B cell (primary cell): ENCODE data around the gene GPR108. TPM values are rescaled to one million over a fixed set of nuclear protein-coding genes. Genes with fewer than 3 reads are reported as not detected.

ENCODE experiments used
- ATAC-seq: fragments of 200-7000 bp; cut with Tn5 transposase; one replicate; pipeline ENCODE4 v1.10.0; 2021; ENCODE audit warnings: low read depth, mild to moderate bottlenecking, moderate number of reproducible peaks, moderate library complexity
- CTCF ChIA-PET: fragments of 350-600 bp; sonication (Branson Sonifier 250); formaldehyde crosslinking; loops from one replicate; lab custom pipeline; 2021; ENCODE audit warnings: antibody characterized with exemption, inconsistent platforms; lab: Charles Lee
- POLR2A ChIA-PET: fragments of 350-600 bp; sonication (Branson Sonifier 250); formaldehyde crosslinking; loops from one replicate; lab custom pipeline; 2021; ENCODE audit warnings: antibody characterized with exemption; lab: Charles Lee
- DNase-seq: peaks from one replicate; pipeline ENCODE4 v3.0.0; 2013
- H2AFZ ChIP-seq: 2 replicates; pipeline ENCODE4 v1.6.1; 2012; ENCODE audit warnings: mild to moderate bottlenecking, low read depth, low read length; ENCODE audit not compliant: insufficient read depth, poor library complexity, severe bottlenecking
- H3K27ac ChIP-seq, 2 donors: 1 replicate in 1 of 2; 2 replicates in 1 of 2; pipeline ENCODE4 v1.5.1; 2012 to 2013; ENCODE audit warnings: low read length in 2 of 2, mild to moderate bottlenecking in 2 of 2, moderate library complexity in 1 of 2
- H3K27me3 ChIP-seq, 4 experiments: fragments of 200-600 bp in 1 of 4; sonication (generic) in 1 of 4; replicated peaks in 1 of 4; 1 replicate in 2 of 4; 2 replicates in 2 of 4; pipeline versions ENCODE4 v1.6.1 to v1.7.0; 2013 to 2016; ENCODE audit warnings: low read length in 3 of 4, mild to moderate bottlenecking in 2 of 4, mixed read lengths in 1 of 4, moderate library complexity in 1 of 4; ENCODE audit not compliant: insufficient read depth in 4 of 4, control insufficient read depth in 3 of 4; ENCODE audit errors: control extremely low read depth in 1 of 4
- H3K36me3 ChIP-seq, 2 experiments: replicated peaks in 1 of 2; 1 replicate in 1 of 2; 2 replicates in 1 of 2; pipeline versions ENCODE4 v1.6.1 to v1.7.1; 2013; ENCODE audit warnings: low read length in 1 of 2; ENCODE audit not compliant: insufficient read depth in 2 of 2, control insufficient read depth in 1 of 2; ENCODE audit errors: control extremely low read depth in 1 of 2, extremely low read depth in 1 of 2
- H3K4me1 ChIP-seq, 2 donors: fragments of 200-600 bp in 1 of 2; sonication (generic) in 1 of 2; 1 replicate in 1 of 2; 2 replicates in 1 of 2; pipeline versions ENCODE4 v1.5.1 to v1.6.1; 2013 to 2017; ENCODE audit warnings: low read length in 2 of 2; ENCODE audit not compliant: control insufficient read depth in 2 of 2, insufficient read depth in 2 of 2
- H3K4me2 ChIP-seq: replicated peaks from 2 replicates; pipeline ENCODE3; 2012; ENCODE audit warnings: mild to moderate bottlenecking, low read depth, low read length; ENCODE audit not compliant: poor library complexity, severe bottlenecking
- H3K4me3 ChIP-seq, 5 experiments: fragments of 200-600 bp in 1 of 5; sonication (generic) in 1 of 5; 1 replicate in 3 of 5; 2 replicates in 2 of 5; pipeline versions ENCODE4 v1.5.1 to v1.7.0; 2011 to 2016; ENCODE audit warnings: low read length in 4 of 5, mild to moderate bottlenecking in 4 of 5, low read depth in 2 of 5, control low read depth in 1 of 5, moderate library complexity in 1 of 5; ENCODE audit not compliant: insufficient read depth in 1 of 5; ENCODE audit errors: control extremely low read depth in 1 of 5, extremely low read depth in 1 of 5
- H3K79me2 ChIP-seq: fragments of 200-600 bp; sonication (generic); one replicate; pipeline ENCODE4 v1.6.0; 2016; ENCODE audit warnings: low read length; ENCODE audit not compliant: control insufficient read depth, insufficient read depth
- H3K9ac ChIP-seq: fragments of 200-600 bp; sonication (generic); 2 replicates; pipeline ENCODE4 v1.6.1; 2017; ENCODE audit warnings: mild to moderate bottlenecking, low read length, moderate library complexity
- H3K9me3 ChIP-seq, 3 donors: one replicate each; pipeline versions ENCODE4 v1.6.1 to v1.7.1; 2013; ENCODE audit warnings: low read length in 2 of 3; ENCODE audit not compliant: control insufficient read depth in 2 of 3, insufficient read depth in 1 of 3; ENCODE audit errors: control extremely low read depth in 1 of 3
- H4K20me1 ChIP-seq: 2 replicates; pipeline ENCODE4 v1.6.0; 2012; ENCODE audit warnings: mild to moderate bottlenecking, low read length; ENCODE audit not compliant: insufficient read depth, control insufficient read depth, poor library complexity, severe bottlenecking
- H3K27ac Mint-ChIP-seq: one replicate; pipeline ENCODE4 v1.8.0; 2021; ENCODE audit warnings: mixed read lengths
- H3K27me3 Mint-ChIP-seq: one replicate; pipeline ENCODE4 v1.8.0; 2021; ENCODE audit warnings: mixed read lengths
- H3K4me1 Mint-ChIP-seq: one replicate; pipeline ENCODE4 v1.8.0; 2021; ENCODE audit warnings: mixed read lengths
- H3K4me3 Mint-ChIP-seq: one replicate; pipeline ENCODE4 v1.8.0; 2021; ENCODE audit warnings: mixed read lengths
- H3K9me3 Mint-ChIP-seq: one replicate; pipeline ENCODE4 v1.8.0; 2022; ENCODE audit warnings: mixed read lengths; ENCODE audit not compliant: insufficient read depth
- EZH2 ChIP-seq: IDR thresholded peaks from 2 replicates; pipeline ENCODE4 v1.6.1; 2012; ENCODE audit warnings: borderline replicate concordance, low read depth, mild to moderate bottlenecking, moderate library complexity, low read length; ENCODE audit not compliant: insufficient read depth, poor library complexity, severe bottlenecking
- WGBS: methylation state at CpG from one replicate; pipeline ENCODE4 v1.1.5; 2013; ENCODE audit warnings: missing lambda C conversion rate; ENCODE audit not compliant: insufficient coverage; 5-methylcytosine and 5-hydroxymethylcytosine counted together
- intact Hi-C: fragments of 100-400 bp; cut with micrococcal nuclease; formaldehyde crosslinking; loops from one replicate; pipeline ENCODE4 v1.10.0; 2022
- polyA plus RNA-seq: library from polyadenylated mRNA; depleted of rRNA; stranded (reverse); fragments of >200 nt; gene quantifications from 2 replicates; pipeline ENCODE4 v1.2.3, GENCODE V29; 2012
- total RNA-seq, 2 donors: library from RNA; stranded (reverse); fragments of 120-200 nt in 1 of 2; gene quantifications; 1 replicate in 1 of 2; 2 replicates in 1 of 2; pipeline versions ENCODE4 v1.2.3 to v1.2.4, GENCODE V29; 2013 to 2022
- TF ChIP-seq, protein P1 (sequence below): fragments of 200-600 bp; IDR thresholded peaks from one replicate; pipeline ENCODE4 v1.8.0; 2022; ENCODE audit warnings: antibody characterized with exemption, mild to moderate bottlenecking

The GPR108 gene
- total and polyA plus RNA-seq, 2 donors (not counting 1 experiment from before 2014, with no cell fraction given) = 79.0 to 82.5 TPM

DNA sequence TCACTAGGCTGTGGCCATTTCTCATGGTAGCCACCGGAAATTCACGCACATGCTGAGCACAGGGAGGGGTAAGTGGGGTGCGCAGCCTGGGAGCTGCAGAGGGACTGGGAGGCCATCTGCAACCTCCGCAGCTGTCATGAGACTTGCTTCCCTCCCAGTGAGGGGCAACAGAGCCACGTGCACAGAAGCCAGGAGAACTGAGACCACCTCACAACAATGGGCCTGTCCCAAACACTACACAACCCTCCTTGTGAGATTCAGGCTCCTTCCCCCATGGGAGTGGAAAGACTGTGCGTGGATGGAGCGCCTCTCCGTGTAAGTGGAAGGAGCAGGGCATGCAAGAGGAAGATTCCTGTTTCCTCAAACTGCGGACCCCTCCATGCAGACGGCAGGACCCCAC lies 25.8 kb downstream of the GPR108 start:
- 73% methylated on average over 3 of the region's 10 CpGs for WGBS
- POLR2A ChIA-PET = no interaction called here
- Histone ChIP-seq H3K27me3 (peaks cover 0 to 28% (median 5%) of the 10 kb centered on the region in 4 experiments), H3K79me2 (no peaks in the 10 kb centered on the region), H4K20me1 (no peaks in the 10 kb centered on the region), H3K36me3 (no peaks in the 10 kb centered on the region), H3K4me3 (no peak overlapping the region), H3K9me3 (no peaks in the 10 kb centered on the region), H3K9ac (no peak overlapping the region), H2AFZ (no peak overlapping the region), H3K4me1 (peaks cover 3 to 11% of the 10 kb centered on the region in 2 donors), H3K27ac (no peak overlapping the region), H3K4me2 (no peak overlapping the region)
- no peak for ATAC-seq
- CTCF ChIA-PET = interaction anchor here (0.6 to 0.8 kb wide), 2 partner anchors 16 to 195 kb away, joined by 3 to 4 read pairs; no protein-coding TSS in a partner anchor
- Mint-ChIP-seq H3K27ac (no peak overlapping the region), H3K27me3 (peaks cover 32% of the 10 kb centered on the region), H3K4me3 (no peak overlapping the region), H3K9me3 (no peaks in the 10 kb centered on the region), H3K4me1 (peaks cover 12% of the 10 kb centered on the region)
- no peak for TF ChIP-seq EZH2
- TF ChIP-seq, protein P1, sequence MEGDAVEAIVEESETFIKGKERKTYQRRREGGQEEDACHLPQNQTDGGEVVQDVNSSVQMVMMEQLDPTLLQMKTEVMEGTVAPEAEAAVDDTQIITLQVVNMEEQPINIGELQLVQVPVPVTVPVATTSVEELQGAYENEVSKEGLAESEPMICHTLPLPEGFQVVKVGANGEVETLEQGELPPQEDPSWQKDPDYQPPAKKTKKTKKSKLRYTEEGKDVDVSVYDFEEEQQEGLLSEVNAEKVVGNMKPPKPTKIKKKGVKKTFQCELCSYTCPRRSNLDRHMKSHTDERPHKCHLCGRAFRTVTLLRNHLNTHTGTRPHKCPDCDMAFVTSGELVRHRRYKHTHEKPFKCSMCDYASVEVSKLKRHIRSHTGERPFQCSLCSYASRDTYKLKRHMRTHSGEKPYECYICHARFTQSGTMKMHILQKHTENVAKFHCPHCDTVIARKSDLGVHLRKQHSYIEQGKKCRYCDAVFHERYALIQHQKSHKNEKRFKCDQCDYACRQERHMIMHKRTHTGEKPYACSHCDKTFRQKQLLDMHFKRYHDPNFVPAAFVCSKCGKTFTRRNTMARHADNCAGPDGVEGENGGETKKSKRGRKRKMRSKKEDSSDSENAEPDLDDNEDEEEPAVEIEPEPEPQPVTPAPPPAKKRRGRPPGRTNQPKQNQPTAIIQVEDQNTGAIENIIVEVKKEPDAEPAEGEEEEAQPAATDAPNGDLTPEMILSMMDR = no peak
- intact Hi-C loops = no loop called here
- no peak for DNase-seq

DNA sequence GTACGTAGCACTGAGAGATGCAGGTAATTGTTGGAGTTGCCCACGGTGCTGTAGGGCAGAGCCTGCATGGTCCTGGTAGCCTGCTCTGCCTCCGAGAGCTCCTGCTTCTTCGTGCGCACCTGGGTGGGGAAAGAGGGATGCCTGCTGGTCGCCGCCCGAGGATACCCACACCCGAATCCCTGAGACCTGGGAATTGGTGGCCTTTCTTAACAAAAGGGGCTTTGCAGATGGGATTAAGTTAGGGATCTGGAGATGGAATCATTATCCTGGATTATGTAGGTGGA lies 26.4 kb downstream of the GPR108 start:
- Histone ChIP-seq H3K27ac (no peak overlapping the region), H3K9ac (no peak overlapping the region), H3K4me1 (peaks cover 3 to 11% of the 10 kb centered on the region in 2 donors), H3K36me3 (no peaks in the 10 kb centered on the region), H3K4me2 (peak overlapping the region; percentile 43), H3K27me3 (peaks cover 0 to 28% (median 5%) of the 10 kb centered on the region in 4 experiments), H4K20me1 (no peaks in the 10 kb centered on the region), H3K79me2 (no peaks in the 10 kb centered on the region), H2AFZ (peak overlapping the region; percentile 60), H3K9me3 (no peaks in the 10 kb centered on the region), H3K4me3 (no peak overlapping the region)
- no peak for DNase-seq
- no peak for ATAC-seq
- intact Hi-C loops = no loop called here
- Mint-ChIP-seq H3K27me3 (peaks cover 32% of the 10 kb centered on the region), H3K9me3 (no peaks in the 10 kb centered on the region), H3K27ac (no peak overlapping the region), H3K4me1 (peaks cover 12% of the 10 kb centered on the region), H3K4me3 (no peak overlapping the region)
- ChIA-PET CTCF (interaction anchor here (0.6 kb wide), 1 partner anchor 15 kb away, joined by 4 read pairs; no protein-coding TSS in a partner anchor), POLR2A (no interaction called here)
- no peak for TF ChIP-seq EZH2
- TF ChIP-seq, protein P1 = no peak
- 61% methylated on average over 9 of the region's 9 CpGs for WGBS
